ENCODE data around the gene C16orf90. TPM values are rescaled to one million over a fixed set of nuclear protein-coding genes. Genes with fewer than 3 reads are reported as not detected.

Gene C16orf90
- total RNA-seq, 2 experiments from 2014 or later = not detected

Small RNA genes lying within 50 kb of the gene (microRNA-seq; reads per million reads assigned to microRNA genes)
- not detected for gene MIR6126 (ENCODE audit: borderline replicate concordance)

Small RNA genes lying within 50 kb of the gene (small RNA-seq; reads per million reads assigned to genes)
- not detected for gene MIR6126

Other genes starting within 250 kb of the C16orf90 start
- gene MEFV, start 238.9 kb downstream of the C16orf90 start, total RNA-seq (2014; rRNA removed; shearing (Covaris generic)) = 0.57 TPM in 1 of 2 replicates, not detected in the other
- gene MEFV, start 238.9 kb downstream of the C16orf90 start, total RNA-seq (2022) = 0.27 TPM in 1 of 2 replicates, not detected in the other
- 65.2 and 65.9 TPM in 2 replicates for gene ZNF263, start 212.0 kb downstream of the C16orf90 start, total RNA-seq (2014; rRNA removed; shearing (Covaris generic))
- 27.6 and 27.9 TPM in 2 replicates for gene ZNF263, start 212.0 kb downstream of the C16orf90 start, total RNA-seq (2022)
- 0.03 and 0.10 TPM in 2 replicates for gene TIGD7, start 190.1 kb downstream of the C16orf90 start, total RNA-seq (2014; rRNA removed; shearing (Covaris generic))
- gene TIGD7, start 190.1 kb downstream of the C16orf90 start, total RNA-seq (2022) = 5.1 TPM in 2 replicates
- 1.4 and 2.6 TPM in 2 replicates for gene ZNF75A, start 190.0 kb downstream of the C16orf90 start, total RNA-seq (2014; rRNA removed; shearing (Covaris generic))
- 18.9 and 23.0 TPM in 2 replicates for gene ZNF75A, start 190.0 kb downstream of the C16orf90 start, total RNA-seq (2022)
- 0.09 and 0.10 TPM in 2 replicates for gene OR2C1, start 139.6 kb downstream of the C16orf90 start, total RNA-seq (2014; rRNA removed; shearing (Covaris generic))
- not detected in 2 replicates for gene OR2C1, start 139.6 kb downstream of the C16orf90 start, total RNA-seq (2022)
- 19.4 and 22.5 TPM in 2 replicates for gene ZSCAN32, start 94.5 kb downstream of the C16orf90 start, total RNA-seq (2014; rRNA removed; shearing (Covaris generic))
- gene ZSCAN32, start 94.5 kb downstream of the C16orf90 start, total RNA-seq (2022) = 17.0 and 22.9 TPM in 2 replicates
- gene ZNF174, start 94.3 kb downstream of the C16orf90 start, total RNA-seq (2014; rRNA removed; shearing (Covaris generic)) = 21.1 and 23.3 TPM in 2 replicates
- 20.6 and 21.7 TPM in 2 replicates for gene ZNF174, start 94.3 kb downstream of the C16orf90 start, total RNA-seq (2022)
- 1.2 and 1.9 TPM in 2 replicates for gene ZNF597, start 52.0 kb downstream of the C16orf90 start, total RNA-seq (2014; rRNA removed; shearing (Covaris generic))
- 1.9 and 2.1 TPM in 2 replicates for gene ZNF597, start 52.0 kb downstream of the C16orf90 start, total RNA-seq (2022)
- 8.5 and 24.8 TPM in 2 replicates for gene NAA60, start 51.8 kb downstream of the C16orf90 start, total RNA-seq (2014; rRNA removed; shearing (Covaris generic))
- gene NAA60, start 51.8 kb downstream of the C16orf90 start, total RNA-seq (2022) = 40.1 and 51.1 TPM in 2 replicates
- gene CLUAP1, start 5.5 kb upstream of the C16orf90 start, total RNA-seq (2014; rRNA removed; shearing (Covaris generic)) = 7.6 and 8.9 TPM in 2 replicates
- 7.7 and 7.8 TPM in 2 replicates for gene CLUAP1, start 5.5 kb upstream of the C16orf90 start, total RNA-seq (2022)
- 42.7 and 50.6 TPM in 2 replicates for gene NLRC3, start 81.9 kb upstream of the C16orf90 start, total RNA-seq (2014; rRNA removed; shearing (Covaris generic))
- 59.4 and 74.0 TPM in 2 replicates for gene NLRC3, start 81.9 kb upstream of the C16orf90 start, total RNA-seq (2022)
- gene SLX4, start 116.1 kb upstream of the C16orf90 start, total RNA-seq (2014; rRNA removed; shearing (Covaris generic)) = 13.2 and 13.7 TPM in 2 replicates
- gene SLX4, start 116.1 kb upstream of the C16orf90 start, total RNA-seq (2022) = 35.7 and 40.0 TPM in 2 replicates
- 38.3 and 45.5 TPM in 2 replicates for gene DNASE1, start 159.2 kb upstream of the C16orf90 start, total RNA-seq (2014; rRNA removed; shearing (Covaris generic))
- gene DNASE1, start 159.2 kb upstream of the C16orf90 start, total RNA-seq (2022) = 75.4 and 84.8 TPM in 2 replicates
- 155 and 242 TPM in 2 replicates for gene TRAP1, start 222.0 kb upstream of the C16orf90 start, total RNA-seq (2014; rRNA removed; shearing (Covaris generic))
- gene TRAP1, start 222.0 kb upstream of the C16orf90 start, total RNA-seq (2022) = 185 TPM in 2 replicates

Measured in OCI-LY7 (cell line).